ENCODE results near the gene LCN10.

Gene LCN10

DNA sequence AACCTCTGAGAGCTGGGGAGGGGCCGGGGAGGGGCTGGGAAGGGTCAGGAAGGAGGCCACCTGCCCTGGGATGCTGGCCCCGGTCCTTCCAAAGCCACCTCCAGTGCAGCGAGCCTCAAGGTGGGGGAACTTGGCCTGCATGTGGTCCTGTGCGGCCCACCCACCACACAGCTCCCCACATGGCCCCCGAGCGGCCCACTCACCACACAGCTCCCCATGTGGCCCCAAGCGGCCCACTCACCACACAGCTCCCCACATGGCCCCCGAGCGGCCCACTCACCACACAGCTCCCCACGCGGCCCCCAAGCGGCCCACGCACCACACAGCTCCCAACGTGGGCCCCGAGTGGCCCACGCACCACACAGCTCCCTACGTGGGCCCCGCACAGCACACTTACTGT is 2.0 kb upstream of the LCN10 start (continued):
- TF ChIP-seq, protein P1, sequence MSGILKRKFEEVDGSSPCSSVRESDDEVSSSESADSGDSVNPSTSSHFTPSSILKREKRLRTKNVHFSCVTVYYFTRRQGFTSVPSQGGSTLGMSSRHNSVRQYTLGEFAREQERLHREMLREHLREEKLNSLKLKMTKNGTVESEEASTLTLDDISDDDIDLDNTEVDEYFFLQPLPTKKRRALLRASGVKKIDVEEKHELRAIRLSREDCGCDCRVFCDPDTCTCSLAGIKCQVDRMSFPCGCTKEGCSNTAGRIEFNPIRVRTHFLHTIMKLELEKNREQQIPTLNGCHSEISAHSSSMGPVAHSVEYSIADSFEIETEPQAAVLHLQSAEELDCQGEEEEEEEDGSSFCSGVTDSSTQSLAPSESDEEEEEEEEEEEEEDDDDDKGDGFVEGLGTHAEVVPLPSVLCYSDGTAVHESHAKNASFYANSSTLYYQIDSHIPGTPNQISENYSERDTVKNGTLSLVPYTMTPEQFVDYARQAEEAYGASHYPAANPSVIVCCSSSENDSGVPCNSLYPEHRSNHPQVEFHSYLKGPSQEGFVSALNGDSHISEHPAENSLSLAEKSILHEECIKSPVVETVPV (CRISPR knock-in tag; IDR thresholded peaks at IDR 0.05), result no peak
- TF ChIP-seq TOX (CRISPR knock-in tag; IDR thresholded peaks at IDR 0.05; ENCODE audit: borderline replicate concordance) (no peak), PPARA (CRISPR knock-in tag; IDR thresholded peaks at IDR 0.05; ENCODE audit: borderline replicate concordance) (no peak), TCF4 (CRISPR knock-in tag; IDR thresholded peaks at IDR 0.05; ENCODE audit: borderline replicate concordance) (no peak), ZFP30 (CRISPR knock-in tag; IDR thresholded peaks at IDR 0.05) (no peak)

DNA sequence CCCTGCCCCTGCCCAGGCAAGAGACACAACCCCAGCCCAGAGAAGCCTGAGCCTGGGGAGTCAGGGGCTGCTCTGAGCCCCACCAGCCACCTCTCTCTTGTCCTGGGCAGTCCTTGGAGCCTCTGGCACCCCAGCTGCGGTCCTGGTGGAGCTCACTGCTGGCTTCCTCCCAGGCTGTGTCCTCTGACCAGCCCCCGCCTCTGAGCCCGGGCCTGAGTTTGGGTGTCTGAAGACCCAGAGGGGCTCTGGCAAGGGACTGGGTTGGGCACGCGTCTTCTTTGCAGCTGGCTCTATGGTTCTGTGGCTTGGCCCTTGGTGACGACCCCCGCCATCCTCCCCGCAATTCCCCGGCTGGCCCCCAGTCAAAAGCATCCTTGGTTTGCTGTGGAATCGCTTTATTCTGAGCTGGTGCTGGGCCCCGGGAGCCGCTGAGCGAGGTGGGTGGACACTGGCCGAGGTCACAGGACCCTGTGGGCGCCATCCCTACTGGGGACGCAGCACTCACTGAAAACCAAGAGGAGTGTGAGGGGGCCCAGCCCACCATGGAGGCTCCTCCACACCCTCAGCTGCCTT is 985 bp upstream of the LCN10 start:
- TF ChIP-seq ISL1 (CRISPR knock-in tag; IDR thresholded peaks at IDR 0.05) (no peak), SNAI2 (CRISPR knock-in tag; IDR thresholded peaks at IDR 0.05) (no peak), ZC3H10 (CRISPR knock-in tag; IDR thresholded peaks at IDR 0.05) (no peak), ESRRG (CRISPR knock-in tag; IDR thresholded peaks at IDR 0.05) (no peak), BACH2 (CRISPR knock-in tag; IDR thresholded peaks at IDR 0.05; ENCODE audit: borderline replicate concordance) (no peak), ARNTL (CRISPR knock-in tag; IDR thresholded peaks at IDR 0.05; ENCODE audit: borderline replicate concordance, low read depth) (no peak), PPARA (CRISPR knock-in tag; IDR thresholded peaks at IDR 0.05; ENCODE audit: borderline replicate concordance) (no peak), ZFP30 (CRISPR knock-in tag; IDR thresholded peaks at IDR 0.05) (no peak), GLIS3 (CRISPR knock-in tag; IDR thresholded peaks at IDR 0.05) (no peak), TOX (CRISPR knock-in tag; IDR thresholded peaks at IDR 0.05; ENCODE audit: borderline replicate concordance) (no peak), CSDC2 (CRISPR knock-in tag; IDR thresholded peaks at IDR 0.05) (no peak)
- TF ChIP-seq, protein P2, sequence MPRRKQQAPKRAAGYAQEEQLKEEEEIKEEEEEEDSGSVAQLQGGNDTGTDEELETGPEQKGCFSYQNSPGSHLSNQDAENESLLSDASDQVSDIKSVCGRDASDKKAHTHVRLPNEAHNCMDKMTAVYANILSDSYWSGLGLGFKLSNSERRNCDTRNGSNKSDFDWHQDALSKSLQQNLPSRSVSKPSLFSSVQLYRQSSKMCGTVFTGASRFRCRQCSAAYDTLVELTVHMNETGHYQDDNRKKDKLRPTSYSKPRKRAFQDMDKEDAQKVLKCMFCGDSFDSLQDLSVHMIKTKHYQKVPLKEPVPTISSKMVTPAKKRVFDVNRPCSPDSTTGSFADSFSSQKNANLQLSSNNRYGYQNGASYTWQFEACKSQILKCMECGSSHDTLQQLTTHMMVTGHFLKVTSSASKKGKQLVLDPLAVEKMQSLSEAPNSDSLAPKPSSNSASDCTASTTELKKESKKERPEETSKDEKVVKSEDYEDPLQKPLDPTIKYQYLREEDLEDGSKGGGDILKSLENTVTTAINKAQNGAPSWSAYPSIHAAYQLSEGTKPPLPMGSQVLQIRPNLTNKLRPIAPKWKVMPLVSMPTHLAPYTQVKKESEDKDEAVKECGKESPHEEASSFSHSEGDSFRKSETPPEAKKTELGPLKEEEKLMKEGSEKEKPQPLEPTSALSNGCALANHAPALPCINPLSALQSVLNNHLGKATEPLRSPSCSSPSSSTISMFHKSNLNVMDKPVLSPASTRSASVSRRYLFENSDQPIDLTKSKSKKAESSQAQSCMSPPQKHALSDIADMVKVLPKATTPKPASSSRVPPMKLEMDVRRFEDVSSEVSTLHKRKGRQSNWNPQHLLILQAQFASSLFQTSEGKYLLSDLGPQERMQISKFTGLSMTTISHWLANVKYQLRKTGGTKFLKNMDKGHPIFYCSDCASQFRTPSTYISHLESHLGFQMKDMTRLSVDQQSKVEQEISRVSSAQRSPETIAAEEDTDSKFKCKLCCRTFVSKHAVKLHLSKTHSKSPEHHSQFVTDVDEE (CRISPR knock-in tag; IDR thresholded peaks at IDR 0.05), result no peak
- TF ChIP-seq, protein P3, sequence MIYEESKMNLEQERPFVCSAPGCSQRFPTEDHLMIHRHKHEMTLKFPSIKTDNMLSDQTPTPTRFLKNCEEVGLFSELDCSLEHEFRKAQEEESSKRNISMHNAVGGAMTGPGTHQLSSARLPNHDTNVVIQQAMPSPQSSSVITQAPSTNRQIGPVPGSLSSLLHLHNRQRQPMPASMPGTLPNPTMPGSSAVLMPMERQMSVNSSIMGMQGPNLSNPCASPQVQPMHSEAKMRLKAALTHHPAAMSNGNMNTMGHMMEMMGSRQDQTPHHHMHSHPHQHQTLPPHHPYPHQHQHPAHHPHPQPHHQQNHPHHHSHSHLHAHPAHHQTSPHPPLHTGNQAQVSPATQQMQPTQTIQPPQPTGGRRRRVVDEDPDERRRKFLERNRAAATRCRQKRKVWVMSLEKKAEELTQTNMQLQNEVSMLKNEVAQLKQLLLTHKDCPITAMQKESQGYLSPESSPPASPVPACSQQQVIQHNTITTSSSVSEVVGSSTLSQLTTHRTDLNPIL (CRISPR knock-in tag; IDR thresholded peaks at IDR 0.05; ENCODE audit: low read depth), result no peak
- TF ChIP-seq, protein P4, sequence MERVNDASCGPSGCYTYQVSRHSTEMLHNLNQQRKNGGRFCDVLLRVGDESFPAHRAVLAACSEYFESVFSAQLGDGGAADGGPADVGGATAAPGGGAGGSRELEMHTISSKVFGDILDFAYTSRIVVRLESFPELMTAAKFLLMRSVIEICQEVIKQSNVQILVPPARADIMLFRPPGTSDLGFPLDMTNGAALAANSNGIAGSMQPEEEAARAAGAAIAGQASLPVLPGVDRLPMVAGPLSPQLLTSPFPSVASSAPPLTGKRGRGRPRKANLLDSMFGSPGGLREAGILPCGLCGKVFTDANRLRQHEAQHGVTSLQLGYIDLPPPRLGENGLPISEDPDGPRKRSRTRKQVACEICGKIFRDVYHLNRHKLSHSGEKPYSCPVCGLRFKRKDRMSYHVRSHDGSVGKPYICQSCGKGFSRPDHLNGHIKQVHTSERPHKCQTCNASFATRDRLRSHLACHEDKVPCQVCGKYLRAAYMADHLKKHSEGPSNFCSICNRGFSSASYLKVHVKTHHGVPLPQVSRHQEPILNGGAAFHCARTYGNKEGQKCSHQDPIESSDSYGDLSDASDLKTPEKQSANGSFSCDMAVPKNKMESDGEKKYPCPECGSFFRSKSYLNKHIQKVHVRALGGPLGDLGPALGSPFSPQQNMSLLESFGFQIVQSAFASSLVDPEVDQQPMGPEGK (CRISPR knock-in tag; IDR thresholded peaks at IDR 0.05; ENCODE audit: borderline replicate concordance), result no peak
- TF ChIP-seq, protein P5, sequence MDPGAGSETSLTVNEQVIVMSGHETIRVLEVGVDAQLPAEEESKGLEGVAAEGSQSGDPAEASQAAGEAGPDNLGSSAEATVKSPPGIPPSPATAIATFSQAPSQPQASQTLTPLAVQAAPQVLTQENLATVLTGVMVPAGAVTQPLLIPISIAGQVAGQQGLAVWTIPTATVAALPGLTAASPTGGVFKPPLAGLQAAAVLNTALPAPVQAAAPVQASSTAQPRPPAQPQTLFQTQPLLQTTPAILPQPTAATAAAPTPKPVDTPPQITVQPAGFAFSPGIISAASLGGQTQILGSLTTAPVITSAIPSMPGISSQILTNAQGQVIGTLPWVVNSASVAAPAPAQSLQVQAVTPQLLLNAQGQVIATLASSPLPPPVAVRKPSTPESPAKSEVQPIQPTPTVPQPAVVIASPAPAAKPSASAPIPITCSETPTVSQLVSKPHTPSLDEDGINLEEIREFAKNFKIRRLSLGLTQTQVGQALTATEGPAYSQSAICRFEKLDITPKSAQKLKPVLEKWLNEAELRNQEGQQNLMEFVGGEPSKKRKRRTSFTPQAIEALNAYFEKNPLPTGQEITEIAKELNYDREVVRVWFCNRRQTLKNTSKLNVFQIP (CRISPR knock-in tag; IDR thresholded peaks at IDR 0.05; ENCODE audit: borderline replicate concordance, low read depth), result no peak
- TF ChIP-seq, protein P1 (CRISPR knock-in tag; IDR thresholded peaks at IDR 0.05), result no peak
- ATAC-seq, result no peak

DNA sequence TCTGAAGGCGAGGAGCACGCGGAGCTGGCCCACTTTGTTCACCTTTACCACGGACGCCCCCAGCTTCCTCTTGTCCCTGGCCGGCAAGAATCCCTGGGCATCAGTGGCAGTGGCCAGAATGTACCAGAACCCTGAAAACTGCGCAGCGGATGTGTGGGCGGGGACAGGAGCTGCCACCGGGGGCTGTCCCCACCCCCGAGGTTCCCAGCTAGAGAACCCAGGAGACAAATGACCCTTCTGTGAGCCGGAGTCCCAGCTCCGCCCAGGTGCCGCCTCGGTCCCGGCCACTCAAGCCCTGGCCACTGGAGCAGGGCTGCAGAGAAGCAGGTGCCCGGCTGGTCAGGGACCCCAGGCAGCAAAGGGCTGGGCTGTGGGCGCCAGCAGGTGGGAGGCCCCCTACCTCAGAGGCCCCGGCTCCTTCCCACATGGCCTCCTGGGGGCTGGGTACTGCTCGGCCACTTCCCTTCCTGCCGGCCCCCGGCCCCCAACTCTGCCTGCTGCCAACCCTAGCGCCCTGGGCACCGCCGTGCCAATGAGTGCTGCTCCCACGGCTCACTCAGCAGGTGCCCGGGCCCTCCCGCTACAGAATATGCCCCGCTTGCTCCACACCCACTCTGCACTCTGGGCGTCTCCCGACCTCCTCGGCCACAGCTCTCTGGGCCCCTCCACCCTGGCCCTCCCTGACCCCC is 713 bp downstream of the LCN10 start:
- no peak for ATAC-seq
- TF ChIP-seq, protein P1 (CRISPR knock-in tag; IDR thresholded peaks at IDR 0.05), result no peak
- TF ChIP-seq CSDC2 (CRISPR knock-in tag; IDR thresholded peaks at IDR 0.05) (no peak), BACH2 (CRISPR knock-in tag; IDR thresholded peaks at IDR 0.05; ENCODE audit: borderline replicate concordance) (no peak), ZC3H10 (CRISPR knock-in tag; IDR thresholded peaks at IDR 0.05) (no peak), OSR1 (CRISPR knock-in tag; IDR thresholded peaks at IDR 0.05) (no peak), ZFP30 (CRISPR knock-in tag; IDR thresholded peaks at IDR 0.05) (no peak), ZNF565 (CRISPR knock-in tag; conservative IDR thresholded peaks at IDR 0.05; ENCODE audit: low read depth) (no peak), ZNF70 (CRISPR knock-in tag; IDR thresholded peaks at IDR 0.05) (no peak), ISL1 (CRISPR knock-in tag; IDR thresholded peaks at IDR 0.05) (no peak), ESRRG (CRISPR knock-in tag; IDR thresholded peaks at IDR 0.05) (no peak)
- TF ChIP-seq, protein P2 (CRISPR knock-in tag; IDR thresholded peaks at IDR 0.05), result no peak
